K562 (cell line): ENCODE data around the gene ZNF780B. TPM values are rescaled to one million over a fixed set of nuclear protein-coding genes. Genes with fewer than 3 reads are reported as not detected.

Source experiments
- ARID3A ChIP-seq: IDR thresholded peaks from 2 replicates; pipeline ENCODE4 v1.6.1; 2012; ENCODE audit warnings: low read depth, low read length, improper control_type of control experiment, borderline replicate concordance
- CBX5 ChIP-seq: IDR thresholded peaks from 2 replicates; pipeline ENCODE4 v1.6.1; 2014; ENCODE audit warnings: low read depth, borderline replicate concordance
- DPF2 ChIP-seq: fragments of 450-650 bp; IDR thresholded peaks from 2 replicates; pipeline ENCODE4 v1.6.1; 2016
- KDM2B ChIP-seq: fragments of 250-450 bp; sonication (Bioruptor Pico); IDR thresholded peaks from 2 replicates; pipeline ENCODE4 v1.8.0; 2021; ENCODE audit warnings: mild to moderate bottlenecking, moderate library complexity
- MIER1 ChIP-seq: fragments of 450-650 bp; IDR thresholded peaks from 2 replicates; pipeline ENCODE4 v1.6.1; 2016; ENCODE audit warnings: antibody characterized with exemption, mild to moderate bottlenecking, low read depth
- NR4A1 ChIP-seq, 2 experiments: fragments of 250-450 bp in 1 of 2; fragments of 450-650 bp in 1 of 2; sonication (Bioruptor Pico) in 1 of 2; IDR thresholded peaks; 2 replicates each; pipeline versions ENCODE4 v1.4.0 to v1.6.1; 2016 to 2020; ENCODE audit warnings: mild to moderate bottlenecking in 2 of 2, missing compliant biosample characterization in 1 of 2, missing genetic modification characterization in 1 of 2, moderate library complexity in 1 of 2
- REST ChIP-seq, 2 experiments: fragments of 450-650 bp; formaldehyde crosslinking in 1 of 2; IDR thresholded peaks; 2 replicates each; pipeline versions ENCODE4 v1.4.0 to v1.6.1; 2014 to 2020; ENCODE audit warnings: mild to moderate bottlenecking in 2 of 2, borderline replicate concordance in 1 of 2, low read depth in 1 of 2
- ZNF444 ChIP-seq: fragments of 250-450 bp; sonication (Bioruptor Pico); IDR thresholded peaks from 2 replicates; pipeline ENCODE4 v1.4.0; 2020; ENCODE audit warnings: mild to moderate bottlenecking, moderate library complexity
- polyA plus RNA-seq, 8 experiments: library from polyadenylated mRNA; depleted of rRNA in 4 of 8; stranded (reverse) in 5 of 8; unstranded in 3 of 8; fragments of >200 nt; fragmentation: Nextera tagmentation in 2 of 8; fragmentation: Illumina TruSeq in 1 of 8; extraction: Ambion mirVana in 2 of 8; extraction: Trizol in 1 of 8; gene quantifications; 2 replicates each; pipeline versions ENCODE4 v1.2.1 to v1.2.3, GENCODE V29; 2011 to 2014; ENCODE audit warnings: inconsistent platforms in 1 of 8, missing spikeins in 1 of 8
- total RNA-seq, 7 experiments: library from RNA; depleted of rRNA in 6 of 7; stranded (reverse); fragments of >200 nt in 6 of 7; fragmentation: Illumina TruSeq in 2 of 7; extraction: Trizol in 2 of 7; gene quantifications; 2 replicates each; pipeline versions ENCODE4 v1.2.1 to v1.2.3, GENCODE V29; 2011 to 2021; ENCODE audit warnings: low replicate concordance in 1 of 7
- TF ChIP-seq, protein P1 (sequence below): fragments of 450-650 bp; IDR thresholded peaks from 2 replicates; pipeline ENCODE4 v1.6.1; 2018; ENCODE audit warnings: mild to moderate bottlenecking, low read depth; ENCODE audit not compliant: partially characterized antibody
- TF ChIP-seq, protein P2 (sequence below), 2 experiments: fragments of 450-650 bp in 1 of 2; sonication (generic) in 1 of 2; formaldehyde crosslinking in 1 of 2; IDR thresholded peaks in 1 of 2; conservative IDR thresholded peaks in 1 of 2; 2 replicates each; pipeline versions ENCODE4 v1.6.1 to v1.8.1; 2016 to 2023; ENCODE audit warnings: mild to moderate bottlenecking in 2 of 2, moderate library complexity in 2 of 2, inconsistent platforms in 1 of 2, missing genetic modification reagents in 1 of 2

The ZNF780B gene
- total and polyA plus RNA-seq, 9 of the 15 experiments (the other 6 are each of a cell fraction or from before 2014, with no cell fraction given): 3.9 to 18.4 (median 8.8) TPM

DNA sequence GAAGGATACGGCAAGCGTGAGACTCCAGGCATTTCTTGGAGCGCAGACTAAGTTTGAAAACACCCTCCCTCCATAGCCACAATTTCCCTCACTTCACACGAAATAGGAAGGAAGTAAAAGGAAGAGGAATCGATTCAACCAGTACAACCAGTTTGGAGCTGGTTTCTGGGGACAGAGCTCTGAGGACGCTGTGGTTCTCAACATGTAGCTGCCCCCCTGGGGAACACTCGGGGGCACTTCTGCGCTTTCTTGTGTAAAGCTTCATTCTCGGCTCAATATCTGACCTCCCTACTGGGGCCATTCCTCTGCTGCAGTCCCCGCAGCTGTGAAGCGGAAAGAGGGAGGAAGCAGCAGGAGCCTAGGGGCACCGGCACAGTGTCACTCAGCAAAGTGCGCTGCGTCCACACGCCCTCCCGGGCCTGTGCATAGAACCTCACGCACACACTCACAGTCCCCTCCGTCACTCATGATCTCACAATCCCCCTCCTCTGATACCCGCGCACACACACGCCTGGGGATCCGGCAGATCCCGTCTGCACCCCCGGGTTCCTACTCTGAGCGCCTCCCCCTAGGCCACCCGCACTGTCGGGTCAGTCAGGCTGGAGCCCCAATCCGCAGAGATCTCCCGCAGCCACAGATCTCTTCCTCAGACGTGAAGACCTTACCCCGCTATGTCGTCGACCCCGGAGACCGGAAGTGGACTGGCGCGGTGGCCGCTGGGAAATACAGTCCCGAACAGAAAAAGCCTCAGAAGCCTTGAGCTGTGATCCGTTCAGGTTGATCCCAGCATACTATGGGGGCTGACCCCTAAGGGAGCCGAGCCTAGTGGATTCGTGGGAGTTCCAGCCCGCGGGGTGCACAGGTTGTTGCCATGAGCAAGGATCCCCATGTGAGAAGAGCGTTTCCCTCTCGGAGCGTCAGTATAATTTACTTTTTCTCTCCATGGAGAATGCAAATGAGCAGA is 34.5 kb upstream of the ZNF780B start, which contains the start of gene ZNF780A (continued):
- TF ChIP-seq REST (IDR thresholded peaks at IDR 0.05; ENCODE audit: borderline replicate concordance) (0 out of 2 replicates have a peak, but pooled peaks have one; percentile 5), REST (CRISPR knock-in tag; IDR thresholded peaks at IDR 0.05; ENCODE audit: low read depth) (no peak), NR4A1 (CRISPR knock-in tag; IDR thresholded peaks at IDR 0.05) (0 out of 2 replicates have a peak, but pooled peaks have one; percentile 57), NR4A1 (tag; IDR thresholded peaks at IDR 0.05) (no peak), ARID3A (no peak), ZNF444 (CRISPR knock-in tag) (no peak), MIER1 (no peak), KDM2B (no peak), CBX5 (no peak), DPF2 (no peak)
- TF ChIP-seq, protein P1, sequence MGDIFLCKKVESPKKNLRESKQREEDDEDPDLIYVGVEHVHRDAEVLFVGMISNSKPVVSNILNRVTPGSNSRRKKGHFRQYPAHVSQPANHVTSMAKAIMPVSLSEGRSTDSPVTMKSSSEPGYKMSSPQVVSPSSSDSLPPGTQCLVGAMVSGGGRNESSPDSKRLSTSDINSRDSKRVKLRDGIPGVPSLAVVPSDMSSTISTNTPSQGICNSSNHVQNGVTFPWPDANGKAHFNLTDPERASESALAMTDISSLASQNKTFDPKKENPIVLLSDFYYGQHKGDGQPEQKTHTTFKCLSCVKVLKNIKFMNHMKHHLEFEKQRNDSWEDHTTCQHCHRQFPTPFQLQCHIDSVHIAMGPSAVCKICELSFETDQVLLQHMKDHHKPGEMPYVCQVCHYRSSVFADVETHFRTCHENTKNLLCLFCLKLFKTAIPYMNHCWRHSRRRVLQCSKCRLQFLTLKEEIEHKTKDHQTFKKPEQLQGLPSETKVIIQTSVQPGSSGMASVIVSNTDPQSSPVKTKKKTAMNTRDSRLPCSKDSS: no peak
- TF ChIP-seq, protein P2, sequence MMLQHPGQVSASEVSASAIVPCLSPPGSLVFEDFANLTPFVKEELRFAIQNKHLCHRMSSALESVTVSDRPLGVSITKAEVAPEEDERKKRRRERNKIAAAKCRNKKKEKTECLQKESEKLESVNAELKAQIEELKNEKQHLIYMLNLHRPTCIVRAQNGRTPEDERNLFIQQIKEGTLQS (IDR thresholded peaks at IDR 0.05): peak; percentile 40; the same call in 1 of the 2 replicates
- TF ChIP-seq, protein P2 (CRISPR knock-in tag; conservative IDR thresholded peaks at IDR 0.05): no peak
